HUES6 (cell line): Measurements from ENCODE around the gene ELMO1.

Experiments
- H3K27ac ChIP-seq: 2 replicates; pipeline ENCODE4 v1.7.0; 2013; ENCODE audit warnings: low read depth, mild to moderate bottlenecking, low read length, inconsistent platforms
- H3K27me3 ChIP-seq: 2 replicates; pipeline ENCODE4 v1.6.1; 2013; ENCODE audit warnings: low read length; ENCODE audit not compliant: control insufficient read depth, insufficient read depth
- H3K36me3 ChIP-seq: 2 replicates; pipeline ENCODE4 v1.6.1; 2013; ENCODE audit warnings: low read length; ENCODE audit not compliant: control insufficient read depth, insufficient read depth
- H3K4me1 ChIP-seq: 2 replicates; pipeline ENCODE4 v1.6.1; 2013; ENCODE audit warnings: low read length; ENCODE audit not compliant: control insufficient read depth, insufficient read depth
- H3K4me3 ChIP-seq: 2 replicates; pipeline ENCODE4 v1.5.1; 2013; ENCODE audit warnings: low read depth, low read length
- H3K9ac ChIP-seq: one replicate; pipeline ENCODE4 v1.6.1; 2013; ENCODE audit warnings: mild to moderate bottlenecking, low read length
- H3K9me3 ChIP-seq: 2 replicates; pipeline ENCODE4 v1.6.1; 2013; ENCODE audit warnings: low read depth, low read length; ENCODE audit not compliant: control insufficient read depth, insufficient read depth

The ELMO1 gene

GRCh38 chr7:37418381-37418780 lies 30.3 kb downstream of the ELMO1 start:
- Histone ChIP-seq H3K36me3 (no peaks in the 10 kb centered on the region), H3K4me3 (no peak overlapping the region), H3K4me1 (peaks cover 9% of the 10 kb centered on the region), H3K9ac (no peak overlapping the region), H3K27ac (no peak overlapping the region), H3K9me3 (no peaks in the 10 kb centered on the region), H3K27me3 (no peaks in the 10 kb centered on the region)

GRCh38 chr7:37417107-37417474 lies 31.6 kb downstream of the ELMO1 start:
- Histone ChIP-seq H3K36me3 (no peaks in the 10 kb centered on the region), H3K27ac (no peak overlapping the region), H3K4me1 (peaks cover 9% of the 10 kb centered on the region), H3K4me3 (no peak overlapping the region), H3K9me3 (peaks cover 10% of the 10 kb centered on the region), H3K27me3 (no peaks in the 10 kb centered on the region), H3K9ac (no peak overlapping the region)

- Histone ChIP-seq H3K9ac (no peak overlapping the region), H3K27me3 (no peaks in the 10 kb centered on the region), H3K27ac (no peak overlapping the region), H3K4me3 (no peak overlapping the region), H3K4me1 (peaks cover 9% of the 10 kb centered on the region), H3K36me3 (no peaks in the 10 kb centered on the region), H3K9me3 (peaks cover 10% of the 10 kb centered on the region)
Observed at GRCh38 chr7:37416378-37417106, 32.1 kb downstream of the ELMO1 start.

GRCh38 chr7:37415629-37416028 lies 33.0 kb downstream of the ELMO1 start:
- H3K27ac ChIP-seq, result no peak overlapping the region
- H3K36me3 ChIP-seq, result no peaks in the 10 kb centered on the region
- no peaks in the 10 kb centered on the region for H3K27me3 ChIP-seq
- no peak overlapping the region for H3K4me3 ChIP-seq
- peaks cover 12% of the 10 kb centered on the region for H3K4me1 ChIP-seq
- no peak overlapping the region for H3K9ac ChIP-seq
- H3K9me3 ChIP-seq, result peaks cover 10% of the 10 kb centered on the region

- H3K36me3 ChIP-seq, result no peaks in the 10 kb centered on the region
- H3K4me1 ChIP-seq, result peaks cover 14% of the 10 kb centered on the region
- H3K27ac ChIP-seq, result no peak overlapping the region
- no peaks in the 10 kb centered on the region for H3K27me3 ChIP-seq
- no peak overlapping the region for H3K4me3 ChIP-seq
- peaks cover 10% of the 10 kb centered on the region for H3K9me3 ChIP-seq
- H3K9ac ChIP-seq, result no peak overlapping the region
Observed at GRCh38 chr7:37414352-37414983, 34.2 kb downstream of the ELMO1 start.

GRCh38 chr7:37411444-37412034 lies 37.1 kb downstream of the ELMO1 start:
- Histone ChIP-seq H3K36me3 (no peaks in the 10 kb centered on the region), H3K4me1 (peaks cover 9% of the 10 kb centered on the region), H3K27ac (no peak overlapping the region), H3K4me3 (no peak overlapping the region), H3K9me3 (peaks cover 10% of the 10 kb centered on the region), H3K27me3 (no peaks in the 10 kb centered on the region), H3K9ac (no peak overlapping the region)

- no peak overlapping the region for H3K9ac ChIP-seq
- H3K27ac ChIP-seq, result no peak overlapping the region
- H3K4me3 ChIP-seq, result no peak overlapping the region
- H3K36me3 ChIP-seq, result no peaks in the 10 kb centered on the region
- H3K9me3 ChIP-seq, result peaks cover 10% of the 10 kb centered on the region
- no peaks in the 10 kb centered on the region for H3K27me3 ChIP-seq
- H3K4me1 ChIP-seq, result peaks cover 5% of the 10 kb centered on the region; the same call in 1 of the 2 replicates
Observed at GRCh38 chr7:37410305-37411229, 38.1 kb downstream of the ELMO1 start.

GRCh38 chr7:37409461-37409860 lies 39.2 kb downstream of the ELMO1 start:
- Histone ChIP-seq H3K36me3 (no peaks in the 10 kb centered on the region), H3K27me3 (no peaks in the 10 kb centered on the region), H3K9me3 (peaks cover 10% of the 10 kb centered on the region), H3K4me1 (peaks cover 5% of the 10 kb centered on the region; the same call in 1 of the 2 replicates), H3K9ac (no peak overlapping the region), H3K27ac (no peak overlapping the region), H3K4me3 (no peak overlapping the region)

- no peak overlapping the region for H3K4me3 ChIP-seq
- peaks cover 5% of the 10 kb centered on the region; the same call in 1 of the 2 replicates for H3K4me1 ChIP-seq
- no peak overlapping the region for H3K27ac ChIP-seq
- no peaks in the 10 kb centered on the region for H3K27me3 ChIP-seq
- H3K9ac ChIP-seq, result no peak overlapping the region
- H3K36me3 ChIP-seq, result no peaks in the 10 kb centered on the region
- H3K9me3 ChIP-seq, result peaks cover 10% of the 10 kb centered on the region
Observed at GRCh38 chr7:37408291-37409228, 40.1 kb downstream of the ELMO1 start.

- H3K9ac ChIP-seq, result no peak overlapping the region
- no peak overlapping the region for H3K27ac ChIP-seq
- H3K4me3 ChIP-seq, result no peak overlapping the region
- no peaks in the 10 kb centered on the region for H3K36me3 ChIP-seq
- no peaks in the 10 kb centered on the region for H3K27me3 ChIP-seq
- H3K4me1 ChIP-seq, result peaks cover 3% of the 10 kb centered on the region; the same call in 1 of the 2 replicates
- 0 out of 2 replicates have a peak, but pooled peaks cover 5% of the 10 kb centered on the region for H3K9me3 ChIP-seq
Observed at GRCh38 chr7:37405603-37406122, 43.0 kb downstream of the ELMO1 start.
